Measurements from ENCODE around the gene MUCL3. TPM values are rescaled to one million over a fixed set of nuclear protein-coding genes. Genes with fewer than 3 reads are reported as not detected.

The MUCL3 gene
- total and polyA plus RNA-seq, 2 of the 8 experiments (the other 6 are each of a cell fraction or from before 2014, with no cell fraction given) = 0.15 to 0.37 TPM

GRCh38 chr6:30893666-30894065, 47.1 kb upstream of the MUCL3 start (continued):
- TF ChIP-seq RNF2 (IDR thresholded peaks at IDR 0.05; ENCODE audit: borderline replicate concordance, low read depth, low read length, missing control alignments, poor library complexity, severe bottlenecking) = no peak
- TF ChIP-seq SUZ12 (IDR thresholded peaks at IDR 0.05; ENCODE audit: low read length) = no peak
- no peak for TF ChIP-seq CHD7 (IDR thresholded peaks at IDR 0.05; ENCODE audit: insufficient replicate concordance, low read length)
- no peak for TF ChIP-seq RFX5 (IDR thresholded peaks at IDR 0.05; ENCODE audit: borderline replicate concordance, low read depth, low read length)
- TF ChIP-seq POLR2AphosphoS5 (IDR thresholded peaks at IDR 0.05; ENCODE audit: low read depth, low read length) = no peak
- TF ChIP-seq BACH1 (IDR thresholded peaks at IDR 0.05; ENCODE audit: low read length) = no peak

Data from H1 (cell line).